Heart left ventricle (tissue), 16 donors: ENCODE data around the gene RAB40C. TPM values are rescaled to one million over a fixed set of nuclear protein-coding genes. Genes with fewer than 3 reads are reported as not detected.

Experiments
- ATAC-seq, 4 donors: fragments of 200-7000 bp; cut with Tn5 transposase; one replicate each; pipeline ENCODE4 v1.9.1; 2020 to 2022; ENCODE audit warnings: moderate library complexity in 4 of 4, mild to moderate bottlenecking in 3 of 4, moderate number of reproducible peaks in 1 of 4
- DNase-seq, 5 donors: peaks; one replicate each; pipeline ENCODE4 v3.0.0-alpha.2; 2020
- H3K27ac ChIP-seq, 12 donors: fragments of 200-600 bp; sonication (generic) in 4 of 12; one replicate each; pipeline versions ENCODE4 v1.5.0 to v1.8.0; 2016 to 2022; ENCODE audit warnings: mild to moderate bottlenecking in 2 of 12
- H3K27me3 ChIP-seq, 9 donors: fragments of 200-600 bp; sonication (generic) in 2 of 9; one replicate each; pipeline versions ENCODE4 v1.5.1 to v1.8.0; 2016 to 2022; ENCODE audit warnings: mild to moderate bottlenecking in 3 of 9
- H3K36me3 ChIP-seq, 9 donors: fragments of 200-600 bp; sonication (generic) in 2 of 9; one replicate each; pipeline versions ENCODE4 v1.5.0 to v1.8.0; 2018 to 2022; ENCODE audit warnings: mild to moderate bottlenecking in 2 of 9
- H3K4me1 ChIP-seq, 12 donors: fragments of 200-600 bp; sonication (generic) in 4 of 12; one replicate each; pipeline versions ENCODE4 v1.5.0 to v1.8.0; 2016 to 2022; ENCODE audit warnings: mild to moderate bottlenecking in 3 of 12
- H3K4me3 ChIP-seq, 12 donors: fragments of 200-600 bp; sonication (generic) in 4 of 12; one replicate each; pipeline versions ENCODE4 v1.5.0 to v1.8.0; 2017 to 2022; ENCODE audit warnings: mild to moderate bottlenecking in 9 of 12, moderate library complexity in 4 of 12
- H3K9me3 ChIP-seq, 12 donors: fragments of 200-600 bp; sonication (generic) in 4 of 12; one replicate each; pipeline versions ENCODE4 v1.5.0 to v1.8.0; 2016 to 2022; ENCODE audit warnings: mild to moderate bottlenecking in 1 of 12
- POLR2A ChIP-seq, 2 donors: fragments of 450-650 bp; IDR thresholded peaks; one replicate each; pipeline ENCODE4 v1.6.1; 2017; ENCODE audit warnings: antibody characterized with exemption in 2 of 2, mild to moderate bottlenecking in 2 of 2, moderate library complexity in 2 of 2
- WGBS, 4 donors: extraction: QIAGEN DNeasy Blood & Tissue Kit in 2 of 4; methylation state at CpG; one replicate each; pipeline versions ENCODE4 v1.1.5 to v1.1.7; 2013 to 2018; 5-methylcytosine and 5-hydroxymethylcytosine counted together
- intact Hi-C, 10 donors: fragments of 100-400 bp; cut with DNase I; formaldehyde crosslinking; loops; one replicate each; pipeline versions ENCODE4 v1.11.1 to v1.14.2; 2022
- polyA plus RNA-seq, 2 donors: library from polyadenylated mRNA; stranded (reverse); fragments of 200-250 nt; gene quantifications; one replicate each; pipeline ENCODE4 v1.2.3, GENCODE V29; 2013
- total RNA-seq, 9 donors: library from RNA; depleted of rRNA in 2 of 9; stranded (reverse); fragments of >200 nt in 2 of 9; fragmentation: NEBNext Ultra II Directional in 3 of 9; extraction: Animal tissue kit (Norgen Biotek cat#: 25700) in 3 of 9; gene quantifications; one replicate each; pipeline versions ENCODE4 v1.1.0 to v1.2.4, GENCODE V29; 2016 to 2023
- TF ChIP-seq, protein P1 (sequence below), 12 donors: fragments of 200-600 bp; sonication (generic) in 4 of 12; IDR thresholded peaks; one replicate each; pipeline versions ENCODE4 v1.5.0 to v1.8.0; 2018 to 2022; ENCODE audit warnings: antibody characterized with exemption in 12 of 12, mild to moderate bottlenecking in 5 of 12
- donor health status: ischemic (EF 13 %, LVEDD 7.1; RV severe dilation, severe dysfunction).
- donor health status: healthy with polysubstance abuse.
- donor health status: DM: no; HTN: yes; CAD: no.
- donor health status: DM: no; HTN: no; CAD: no.
- donor health status: ischemic (EF 25% LVEDD 6.9; RV normal size, moderate dysfunction).
- donor health status: ischemic (EF 25% LVEDD 5.7; RV mildly dilated, moderate dysfunction).
- donor health status: healthy.
- donor health status: DM: yes; HTN: yes; CAD: no.
- donor health status: ischemic (EF 35%, LVEDD 5.7; RV mildly dilated, moderate dysfunction).
- donor health status: nonischemic (EF 11% LVEDD 7.7; RV severe dilation, severe dysfunction).
- donor health status: DM: yes; HTN: yes; CAD: no.
- donor health status: PGD.
- donor health status: ischemic (EF 29% LVEDD 5.4; RV normal size, mild dysfunction).
- donor health status: nonischemic (EF 23%, LVEDD 6.1; RV moderate dilation, normal function).

RAB40C gene
- total and polyA plus RNA-seq, 11 donors = 10.2 to 22.0 (median 12.8) TPM

DNA sequence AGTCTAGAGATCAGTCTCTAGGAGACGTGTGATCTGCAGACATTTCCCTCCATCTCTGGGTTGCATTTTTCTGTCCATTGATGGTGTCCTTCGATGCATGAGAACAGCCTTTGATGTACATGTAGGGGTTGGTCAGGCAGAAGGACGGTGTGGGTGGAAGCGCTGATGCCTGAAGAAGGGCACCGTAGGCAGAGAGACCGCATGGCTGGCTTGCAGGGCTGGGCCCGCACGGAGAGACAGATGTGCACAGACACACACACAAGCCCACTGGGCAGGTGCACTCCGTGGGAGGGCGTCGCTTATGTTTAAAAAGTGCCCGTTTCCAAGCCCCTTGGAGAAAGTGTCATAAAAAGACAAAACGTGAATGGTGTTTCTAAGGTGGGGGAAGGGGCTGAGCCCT lies 25.3 kb downstream of the RAB40C start:
- Histone ChIP-seq H3K36me3 (peaks cover 0 to 10% (median 4%) of the 10 kb centered on the region in 9 donors), H3K4me3 (no peak overlapping the region), H3K4me1 (peaks cover 0 to 10% (median 0%) of the 10 kb centered on the region in 12 donors), H3K9me3 (no peaks in the 10 kb centered on the region), H3K27ac (no peak overlapping the region), H3K27me3 (no peaks in the 10 kb centered on the region)
- 95 to 97% (median 96%) methylated on average over 13 of the region's 13 CpGs for WGBS, 4 donors
- intact Hi-C loops = no loop called here
- ATAC-seq = no peak
- TF ChIP-seq, protein P1, sequence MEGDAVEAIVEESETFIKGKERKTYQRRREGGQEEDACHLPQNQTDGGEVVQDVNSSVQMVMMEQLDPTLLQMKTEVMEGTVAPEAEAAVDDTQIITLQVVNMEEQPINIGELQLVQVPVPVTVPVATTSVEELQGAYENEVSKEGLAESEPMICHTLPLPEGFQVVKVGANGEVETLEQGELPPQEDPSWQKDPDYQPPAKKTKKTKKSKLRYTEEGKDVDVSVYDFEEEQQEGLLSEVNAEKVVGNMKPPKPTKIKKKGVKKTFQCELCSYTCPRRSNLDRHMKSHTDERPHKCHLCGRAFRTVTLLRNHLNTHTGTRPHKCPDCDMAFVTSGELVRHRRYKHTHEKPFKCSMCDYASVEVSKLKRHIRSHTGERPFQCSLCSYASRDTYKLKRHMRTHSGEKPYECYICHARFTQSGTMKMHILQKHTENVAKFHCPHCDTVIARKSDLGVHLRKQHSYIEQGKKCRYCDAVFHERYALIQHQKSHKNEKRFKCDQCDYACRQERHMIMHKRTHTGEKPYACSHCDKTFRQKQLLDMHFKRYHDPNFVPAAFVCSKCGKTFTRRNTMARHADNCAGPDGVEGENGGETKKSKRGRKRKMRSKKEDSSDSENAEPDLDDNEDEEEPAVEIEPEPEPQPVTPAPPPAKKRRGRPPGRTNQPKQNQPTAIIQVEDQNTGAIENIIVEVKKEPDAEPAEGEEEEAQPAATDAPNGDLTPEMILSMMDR (IDR thresholded peaks at IDR 0.05) = no peak
- no peak for TF ChIP-seq POLR2A (IDR thresholded peaks at IDR 0.05)
- DNase-seq = no peak

DNA sequence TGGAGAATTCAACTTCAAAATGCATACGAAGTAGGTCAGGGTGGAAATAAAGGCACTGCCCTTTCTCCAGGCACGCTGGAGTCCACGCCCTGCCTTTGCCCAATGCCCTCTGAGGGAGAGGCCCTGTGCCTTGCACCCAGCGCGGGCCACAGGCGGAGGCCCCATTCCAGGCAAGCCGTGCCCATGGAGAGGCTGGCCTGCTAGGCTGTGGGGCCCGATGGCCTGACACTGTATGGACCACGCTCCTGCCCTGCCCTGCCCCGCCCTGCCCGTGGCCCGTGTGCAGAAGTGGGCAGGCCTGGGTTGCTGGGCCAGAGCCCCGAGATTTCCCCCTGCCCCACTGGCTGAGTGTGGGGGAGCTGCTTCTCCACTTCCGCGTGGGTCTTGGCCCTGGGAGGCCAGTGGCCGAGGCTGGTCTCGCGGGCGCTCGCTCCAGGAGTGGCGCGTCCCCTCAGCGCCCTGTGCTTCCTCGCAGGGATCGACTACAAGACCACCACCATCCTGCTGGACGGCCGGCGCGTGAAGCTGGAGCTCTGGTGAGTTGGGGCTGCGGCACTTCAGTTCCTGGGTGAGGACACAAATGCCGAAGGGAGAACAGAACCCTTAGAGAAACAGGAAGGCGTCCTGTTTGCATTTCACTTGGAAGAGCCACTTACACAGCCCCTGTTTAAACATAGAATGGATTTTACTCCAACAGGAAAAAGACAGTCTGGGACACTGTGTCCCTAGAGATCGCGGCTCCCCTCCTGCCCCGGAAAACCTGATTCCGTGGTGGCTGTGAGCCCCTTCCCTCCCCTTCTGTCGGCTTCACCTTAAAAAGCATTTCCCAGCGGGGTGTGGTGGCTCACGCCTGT lies 27.1 kb downstream of the RAB40C start:
- peak in 1 of 4 donors; percentile 48 for ATAC-seq
- intact Hi-C loops = no loop called here
- H3K9me3 ChIP-seq = no peaks in the 10 kb centered on the region
- H3K36me3 ChIP-seq = peaks cover 0 to 10% (median 4%) of the 10 kb centered on the region in 9 donors
- no peak overlapping the region for H3K4me3 ChIP-seq
- no peak for DNase-seq
- no peak overlapping the region for H3K27ac ChIP-seq
- TF ChIP-seq, protein P1 (IDR thresholded peaks at IDR 0.05) = no peak
- no peak for TF ChIP-seq POLR2A (IDR thresholded peaks at IDR 0.05)
- H3K4me1 ChIP-seq = no peaks in the 10 kb centered on the region
- WGBS, 4 donors = 92 to 95% (median 94%) methylated on average over 23 to 39 of the region's 39 CpGs
- H3K27me3 ChIP-seq = no peaks in the 10 kb centered on the region

DNA sequence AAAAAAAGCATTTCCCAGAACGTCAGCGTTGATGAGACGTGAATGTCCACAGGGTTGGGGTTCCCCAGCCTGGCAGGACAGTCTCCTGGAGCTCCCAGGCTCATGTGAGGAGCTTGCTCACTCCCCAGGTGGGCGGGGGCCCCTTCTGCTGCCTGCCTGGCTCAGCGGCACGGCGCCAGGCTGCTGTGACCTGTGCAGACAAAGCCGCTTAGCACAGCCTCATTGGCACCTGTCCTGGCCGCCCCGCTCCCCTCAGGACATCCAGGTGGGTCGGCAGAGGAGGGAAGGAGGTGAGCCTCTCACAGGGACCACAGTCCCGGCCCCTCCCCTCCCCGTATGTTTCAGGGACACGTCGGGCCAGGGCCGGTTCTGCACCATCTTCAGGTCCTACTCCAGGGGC lies 28.0 kb downstream of the RAB40C start:
- no peak overlapping the region for H3K4me3 ChIP-seq
- no peak for ATAC-seq
- WGBS, 4 donors = 88 to 93% (median 91%) methylated on average over 14 to 16 of the region's 16 CpGs

DNA sequence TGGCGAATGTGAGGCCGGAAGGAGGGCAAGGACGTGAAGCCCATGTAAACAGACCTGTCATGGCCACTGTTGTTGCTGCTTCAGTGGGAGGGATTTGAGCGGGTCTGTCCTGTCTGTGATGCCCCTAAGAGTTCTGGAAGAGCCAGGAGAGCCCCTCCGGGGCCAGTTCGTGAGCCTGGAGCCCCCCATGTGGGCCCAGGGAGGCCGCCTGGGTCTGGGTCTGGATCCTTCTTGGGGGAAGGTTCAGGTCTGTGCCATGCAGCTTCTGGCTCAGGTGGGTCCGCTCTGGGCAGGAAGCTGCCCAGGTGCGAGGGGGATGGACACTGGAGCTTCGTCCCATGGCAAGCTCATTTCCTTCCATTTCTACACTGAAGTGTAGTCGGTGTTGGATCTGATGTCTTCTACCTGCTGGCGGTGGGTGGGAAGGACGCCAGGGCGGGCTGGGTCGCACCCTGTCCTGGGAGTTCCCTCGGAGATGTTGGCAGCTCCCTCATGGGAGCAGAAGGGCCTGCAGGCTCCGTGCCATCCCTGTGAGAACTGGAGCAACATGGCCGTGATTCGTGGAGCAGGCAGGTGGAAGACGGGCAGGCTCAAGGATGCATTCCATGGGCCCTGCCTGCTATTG lies 29.7 kb downstream of the RAB40C start:
- peaks cover 0 to 10% (median 4%) of the 10 kb centered on the region in 9 donors for H3K36me3 ChIP-seq
- H3K27me3 ChIP-seq = no peaks in the 10 kb centered on the region
- no peak overlapping the region for H3K27ac ChIP-seq
- no peak for ATAC-seq
- H3K4me3 ChIP-seq = no peak overlapping the region
- TF ChIP-seq POLR2A (IDR thresholded peaks at IDR 0.05) = no peak
- TF ChIP-seq, protein P1 (IDR thresholded peaks at IDR 0.05) = no peak
- intact Hi-C loops = no loop called here
- no peaks in the 10 kb centered on the region for H3K9me3 ChIP-seq
- 89 to 95% (median 91%) methylated on average over 10 to 20 of the region's 20 CpGs for WGBS, 4 donors
- no peak for DNase-seq
- H3K4me1 ChIP-seq = no peaks in the 10 kb centered on the region

More for the DNA sequence above, 28.0 kb downstream of the RAB40C start:
- TF ChIP-seq, protein P1 (IDR thresholded peaks at IDR 0.05) = no peak
- TF ChIP-seq POLR2A (IDR thresholded peaks at IDR 0.05) = no peak
- intact Hi-C loops = no loop called here
- Histone ChIP-seq H3K4me1 (no peaks in the 10 kb centered on the region), H3K9me3 (no peaks in the 10 kb centered on the region), H3K27ac (no peak overlapping the region), H3K27me3 (no peaks in the 10 kb centered on the region), H3K36me3 (peaks cover 0 to 10% (median 4%) of the 10 kb centered on the region in 9 donors)
- DNase-seq = no peak
